ENCODE measurements around the gene KRT4.

The KRT4 gene

GRCh38 chr12:52847335-52848102 is 33.6 kb upstream of the KRT4 start:
- H3K4me3 Mint-ChIP-seq: no peak overlapping the region
- H3K4me1 Mint-ChIP-seq: no peaks in the 10 kb centered on the region
- no peak for TF ChIP-seq CTCF (IDR thresholded peaks at IDR 0.05)
- no peaks in the 10 kb centered on the region for H3K9me3 Mint-ChIP-seq
- DNase-seq: no peak
- no peak overlapping the region for H3K27ac Mint-ChIP-seq
- peaks cover 24% of the 10 kb centered on the region for H3K27me3 Mint-ChIP-seq (ENCODE audit: low read depth, poor library complexity)
- H3K36me3 Mint-ChIP-seq (ENCODE audit: low read depth): no peaks in the 10 kb centered on the region

- no peak for DNase-seq
- Mint-ChIP-seq H3K4me1 (no peaks in the 10 kb centered on the region), H3K27ac (no peak overlapping the region), H3K9me3 (no peaks in the 10 kb centered on the region), H3K4me3 (no peak overlapping the region), H3K27me3 (ENCODE audit: low read depth, poor library complexity) (peaks cover 17% of the 10 kb centered on the region), H3K36me3 (ENCODE audit: low read depth) (no peaks in the 10 kb centered on the region)
- TF ChIP-seq CTCF (IDR thresholded peaks at IDR 0.05): no peak
Measured at GRCh38 chr12:52846356-52846970, 32.5 kb upstream of the KRT4 start.

GRCh38 chr12:52845946-52846345 is 32.0 kb upstream of the KRT4 start:
- Mint-ChIP-seq H3K9me3 (no peaks in the 10 kb centered on the region), H3K36me3 (ENCODE audit: low read depth) (no peaks in the 10 kb centered on the region), H3K4me1 (no peaks in the 10 kb centered on the region), H3K27ac (no peak overlapping the region), H3K27me3 (ENCODE audit: low read depth, poor library complexity) (peaks cover 17% of the 10 kb centered on the region), H3K4me3 (no peak overlapping the region)
- no peak for TF ChIP-seq CTCF (IDR thresholded peaks at IDR 0.05)
- DNase-seq: no peak

- no peak for TF ChIP-seq CTCF (IDR thresholded peaks at IDR 0.05)
Measured at GRCh38 chr12:52844386-52844785, 30.5 kb upstream of the KRT4 start.

GRCh38 chr12:52839436-52840105 is 25.7 kb upstream of the KRT4 start:
- DNase-seq: no peak
- Mint-ChIP-seq H3K9me3 (no peaks in the 10 kb centered on the region), H3K36me3 (ENCODE audit: low read depth) (no peaks in the 10 kb centered on the region), H3K4me3 (no peak overlapping the region), H3K4me1 (peaks cover 12% of the 10 kb centered on the region), H3K27me3 (ENCODE audit: low read depth, poor library complexity) (peaks cover 25% of the 10 kb centered on the region), H3K27ac (no peak overlapping the region)
- TF ChIP-seq CTCF (IDR thresholded peaks at IDR 0.05): no peak

More at GRCh38 chr12:52844386-52844785, 30.5 kb upstream of the KRT4 start:
- Mint-ChIP-seq H3K27ac (no peak overlapping the region), H3K4me1 (no peaks in the 10 kb centered on the region), H3K4me3 (no peak overlapping the region), H3K9me3 (no peaks in the 10 kb centered on the region), H3K36me3 (ENCODE audit: low read depth) (no peaks in the 10 kb centered on the region), H3K27me3 (ENCODE audit: low read depth, poor library complexity) (peaks cover 20% of the 10 kb centered on the region)
- DNase-seq: no peak

All from nephron progenitor cell (in vitro differentiated cells).